GM12892 (cell line): ENCODE results near the gene MTHFD1L.
"Not testable (repeated sequence)": the region's sequence is repeated elsewhere in the genome, so short reads cannot be mapped to it uniquely, and the experiment has no call there.

Experiments
- POLR2A ChIP-seq: IDR thresholded peaks from 2 replicates; pipeline ENCODE4 v1.6.1; 2011; ENCODE audit warnings: low read depth, low read length, control low read depth
- POLR2AphosphoS5 ChIP-seq: IDR thresholded peaks from 2 replicates; pipeline ENCODE4 v1.6.1; 2011; ENCODE audit warnings: low read depth, low read length, control low read depth

DNA sequence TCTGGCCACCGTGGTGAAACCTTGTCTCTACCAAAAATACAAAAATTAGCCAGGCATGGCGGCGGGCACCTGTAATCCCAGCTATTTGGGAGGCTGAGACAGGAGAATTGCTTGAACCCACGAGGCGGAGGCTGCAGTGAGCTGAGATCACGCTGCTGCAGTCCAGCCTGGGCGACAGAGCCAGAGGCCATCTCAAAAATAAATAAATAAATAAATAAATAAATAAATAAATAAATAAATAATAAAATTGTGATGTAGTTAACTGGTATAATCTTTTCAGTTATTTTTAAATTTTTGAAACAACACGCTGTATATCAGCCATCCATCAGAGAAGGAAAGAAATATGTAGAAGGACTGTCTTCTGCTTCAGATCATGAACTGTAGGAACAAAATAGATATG, 221.6 kb downstream of the MTHFD1L start:
- not testable (repeated sequence) for TF ChIP-seq POLR2AphosphoS5, POLR2A
